HG03097 (cell line): ENCODE measurements around the gene GBP5.
"Not testable (repeated sequence)": the region's sequence is repeated elsewhere in the genome, so short reads cannot be mapped to it uniquely, and the experiment has no call there.

Experiments
- ATAC-seq: cut with Tn5 transposase; IDR thresholded peaks from one replicate; pipeline ENCODE4 v1.9.1; 2021; ENCODE audit not compliant: unreplicated experiment, low FRiP score

Gene GBP5

DNA sequence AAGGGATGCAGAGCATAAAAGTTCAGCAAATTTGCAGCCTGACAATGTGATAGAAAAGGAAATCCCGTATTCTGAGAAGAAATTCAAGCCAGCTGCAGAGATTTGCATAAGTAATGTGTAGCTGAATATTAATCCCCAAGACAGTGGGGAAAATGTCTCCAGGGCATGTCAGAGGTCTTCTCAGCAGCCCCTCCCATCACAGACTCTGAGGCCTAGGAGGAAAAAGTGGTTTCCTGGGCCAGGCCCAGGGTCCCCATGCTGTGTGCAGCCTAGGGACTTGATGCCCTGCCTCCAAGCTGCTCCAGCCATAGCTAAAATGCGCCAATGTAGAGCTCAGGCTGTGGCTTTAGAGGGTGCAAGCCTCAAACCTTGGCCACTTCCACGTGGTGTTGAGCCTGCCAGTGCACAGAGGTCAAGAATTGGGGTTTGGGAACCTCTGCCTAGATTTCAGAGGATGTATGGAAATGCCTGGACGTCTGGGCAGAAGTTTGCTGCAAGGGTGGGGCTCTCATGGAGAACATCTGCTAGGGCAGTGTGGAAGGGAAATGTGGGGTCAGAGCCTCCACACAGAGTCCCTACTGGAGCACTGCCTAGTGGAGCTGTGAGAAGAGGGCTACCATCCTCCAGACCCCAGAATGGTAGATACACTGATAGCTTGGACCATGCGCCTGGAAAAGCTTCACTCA is 11.6 kb upstream of the GBP5 start:
- not testable (repeated sequence) for ATAC-seq

DNA sequence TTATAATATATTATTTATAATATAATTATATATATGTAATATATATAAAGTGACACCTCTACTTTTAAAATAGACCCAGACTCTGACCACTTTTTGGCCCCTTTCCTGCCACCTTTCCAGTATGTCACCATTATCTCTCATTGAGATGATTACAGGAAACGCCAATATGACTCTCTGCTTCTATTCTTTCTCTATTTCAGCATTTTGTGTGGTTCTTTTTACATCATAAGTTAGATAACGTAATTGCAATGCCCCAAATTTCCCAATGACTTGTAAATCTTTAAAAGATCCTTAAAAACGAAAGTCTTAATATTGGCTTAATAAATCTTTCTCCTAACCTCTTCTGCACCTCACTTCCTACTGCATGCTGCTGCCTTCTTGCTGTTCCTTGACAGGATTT is 8.1 kb upstream of the GBP5 start:
- no peak for ATAC-seq

DNA sequence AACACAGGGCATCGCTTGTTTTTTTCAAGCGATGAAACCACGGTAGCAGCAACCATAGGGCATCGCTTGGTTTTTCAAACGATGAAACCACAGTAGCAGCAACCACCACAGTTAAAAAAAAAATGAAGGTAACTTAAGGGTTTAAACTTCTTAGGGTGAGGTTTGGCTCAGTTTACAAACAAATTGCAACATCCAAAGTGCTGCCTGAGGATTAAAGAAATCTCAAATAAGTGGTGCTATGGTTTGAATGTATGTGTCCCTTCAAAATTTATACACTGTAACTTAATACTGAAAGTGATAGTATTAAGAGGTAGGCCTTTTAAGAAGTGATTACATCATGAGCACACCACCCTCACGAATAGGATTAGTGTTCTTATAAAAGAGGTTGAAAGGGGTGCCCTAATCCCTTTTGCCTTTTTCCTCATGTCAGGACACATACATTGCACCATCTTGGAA is 6.4 kb upstream of the GBP5 start:
- ATAC-seq = no peak

DNA sequence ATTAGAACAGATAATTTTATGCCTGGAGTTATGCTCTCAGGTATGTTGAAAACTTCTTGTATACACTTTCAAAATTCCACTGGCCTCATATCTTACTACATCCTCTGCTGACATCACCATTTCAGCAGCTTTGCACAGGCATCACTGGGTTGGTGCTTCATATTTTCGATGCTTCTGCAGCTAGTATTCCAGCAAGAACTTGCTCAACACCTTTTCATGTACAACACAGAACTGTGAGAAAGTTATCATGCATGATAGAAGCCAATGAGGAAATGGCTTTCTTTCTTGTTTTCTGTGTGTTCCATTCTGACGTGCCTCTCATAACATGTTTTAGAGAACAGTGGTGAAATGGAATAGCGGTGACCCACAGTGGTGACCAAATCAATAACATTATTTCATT is 5.1 kb upstream of the GBP5 start:
- no peak for ATAC-seq

DNA sequence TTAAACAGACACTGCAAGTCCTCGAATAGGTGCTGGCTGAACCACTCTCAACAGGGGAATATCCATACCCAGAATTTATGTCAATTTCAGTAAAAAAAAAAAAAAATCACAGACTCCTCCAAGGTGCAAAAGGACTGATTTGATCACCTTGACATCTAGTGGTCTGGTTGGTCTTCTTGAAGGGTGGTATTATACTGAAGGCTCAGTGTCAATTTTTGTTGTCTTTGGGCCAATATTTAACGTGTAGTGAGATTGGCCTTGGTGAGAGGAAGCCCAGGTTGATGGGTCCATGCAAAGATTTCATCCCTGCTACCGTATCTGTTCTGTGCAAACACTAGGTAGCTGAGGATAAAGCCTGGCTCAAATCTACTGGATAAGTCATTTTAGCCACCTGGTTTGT is 4.0 kb upstream of the GBP5 start:
- no peak for ATAC-seq

DNA sequence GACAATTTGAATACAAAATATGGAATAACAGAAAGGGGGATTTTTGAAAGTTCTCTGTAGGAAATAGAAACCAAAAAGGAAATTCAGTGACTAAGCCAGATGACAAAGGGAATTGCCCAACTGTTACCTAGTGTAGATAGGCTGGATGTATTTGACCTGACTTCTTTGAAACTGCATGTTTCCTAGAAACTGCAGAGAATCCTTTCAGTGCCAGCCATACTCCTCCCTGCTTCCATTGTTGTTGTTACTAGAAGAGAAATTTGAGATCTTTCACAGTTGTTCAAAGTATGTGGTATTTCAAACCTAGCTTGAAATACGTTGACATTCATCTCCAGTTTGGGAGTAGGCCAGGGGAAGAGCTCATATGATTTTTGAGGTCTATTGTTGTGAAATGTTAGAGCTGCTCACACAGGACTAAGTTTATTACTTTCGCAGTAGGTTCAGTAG is 1.8 kb upstream of the GBP5 start:
- ATAC-seq = no peak

DNA sequence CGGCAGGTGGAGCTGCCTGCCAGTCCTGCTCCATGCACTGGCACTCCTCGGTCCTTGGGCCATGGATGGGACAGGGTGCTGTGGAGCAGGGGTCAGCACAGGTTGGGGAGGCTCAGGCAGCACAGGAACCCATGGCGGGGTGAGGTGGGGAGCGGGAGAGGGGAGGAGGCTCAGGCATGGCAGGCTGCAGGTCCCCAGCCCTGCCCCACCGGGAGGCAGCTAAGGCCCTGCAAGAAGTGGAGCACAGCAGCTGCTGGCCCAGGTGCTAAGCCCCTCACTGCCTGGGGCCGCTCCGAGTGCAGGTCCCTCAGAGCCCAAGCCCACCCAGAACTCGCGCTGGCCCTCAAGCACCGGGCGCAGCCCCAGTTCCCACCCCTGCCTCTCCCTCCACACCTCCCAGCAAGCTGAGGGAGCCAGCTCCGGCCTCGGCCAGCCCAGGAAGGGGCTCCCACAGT is 691 bp upstream of the GBP5 start:
- ATAC-seq = no peak

DNA sequence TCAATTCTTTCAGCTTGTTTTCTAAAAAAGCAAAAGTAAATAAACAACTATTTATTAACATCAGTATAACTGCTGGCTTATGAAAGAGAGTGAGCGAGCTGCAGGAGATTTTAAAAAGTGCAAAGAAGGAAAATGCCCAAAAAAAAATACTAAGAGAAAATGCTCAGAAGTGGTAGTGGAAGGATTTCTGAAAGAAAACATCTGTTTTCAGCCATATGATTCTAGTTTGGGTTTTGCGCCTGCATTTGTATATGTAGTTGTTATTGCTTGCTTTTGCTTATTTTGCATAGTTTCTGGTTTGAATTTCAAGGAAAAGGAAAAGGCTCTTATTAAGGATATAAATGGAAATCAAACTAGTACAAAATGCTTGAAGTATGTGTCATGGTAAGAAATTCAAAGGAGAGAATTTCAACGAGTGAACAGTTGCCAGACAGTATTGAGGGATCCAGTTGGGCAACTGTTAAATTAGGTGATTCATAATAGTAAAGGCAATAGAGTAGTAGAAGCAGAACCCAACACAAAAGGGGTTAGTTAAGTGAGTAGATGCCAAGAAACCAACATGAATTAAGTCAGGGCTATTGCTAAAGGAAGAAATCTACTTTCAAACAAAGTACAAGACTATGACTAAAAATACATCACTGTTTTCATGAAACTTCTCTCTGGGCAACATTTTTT is 1.2 kb downstream of the GBP5 start:
- no peak for ATAC-seq

DNA sequence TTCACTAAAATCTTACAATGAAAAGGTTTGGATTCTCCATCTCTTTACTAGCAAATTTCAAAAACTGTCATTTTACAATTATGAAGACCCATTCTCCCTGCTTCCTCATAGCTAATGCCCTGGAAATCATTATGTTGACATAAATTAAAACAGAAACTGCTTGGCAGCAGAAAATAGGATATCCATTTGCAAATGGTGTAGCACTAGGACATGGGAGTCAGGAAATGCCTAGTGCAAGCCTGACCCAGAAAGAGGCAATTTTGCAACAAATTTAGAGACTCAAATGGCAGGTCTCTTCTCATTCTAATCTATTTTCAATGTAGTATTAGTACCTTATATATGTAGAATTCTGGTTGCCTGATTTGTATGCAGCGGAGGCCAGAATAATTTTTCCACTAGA is 2.2 kb downstream of the GBP5 start:
- ATAC-seq = no peak

DNA sequence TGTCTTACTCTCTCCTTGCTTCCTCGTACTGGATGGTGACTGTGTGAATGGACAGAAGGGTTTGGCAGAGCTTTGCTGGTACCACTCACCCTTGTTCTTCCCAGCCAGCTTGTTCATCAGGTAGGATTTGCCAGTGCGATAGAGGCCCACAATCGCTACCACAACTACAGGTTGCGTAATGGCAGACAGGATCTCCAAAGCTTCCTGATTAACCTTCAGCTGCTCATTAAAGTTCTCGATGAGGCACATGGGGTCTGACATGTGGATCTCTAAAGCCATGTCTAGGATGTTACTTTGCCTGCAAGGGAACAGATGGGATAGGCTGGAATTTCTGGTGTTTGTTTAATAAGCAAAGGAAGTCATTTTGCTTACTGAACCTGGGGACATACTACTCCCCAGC is 3.4 kb downstream of the GBP5 start:
- no peak for ATAC-seq

DNA sequence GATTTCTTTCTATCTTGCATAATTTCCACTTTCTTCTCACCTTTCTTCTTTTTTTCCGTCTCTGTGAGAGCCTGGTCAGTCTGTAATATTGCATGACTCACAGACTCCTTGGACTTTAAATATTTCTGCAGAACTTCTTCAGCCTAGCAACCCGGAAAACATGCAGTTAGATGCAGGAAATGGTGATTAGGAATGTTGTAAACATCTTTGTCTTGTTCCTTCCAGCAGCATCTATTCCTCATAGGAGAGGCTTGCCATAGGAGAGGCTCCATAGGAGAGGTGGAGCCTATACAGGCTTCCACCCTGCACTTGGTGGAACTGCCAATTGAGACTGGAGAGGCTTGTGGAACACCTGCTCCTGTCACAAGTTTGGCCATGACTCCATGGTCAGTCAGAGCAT is 10.0 kb downstream of the GBP5 start:
- ATAC-seq = no peak

DNA sequence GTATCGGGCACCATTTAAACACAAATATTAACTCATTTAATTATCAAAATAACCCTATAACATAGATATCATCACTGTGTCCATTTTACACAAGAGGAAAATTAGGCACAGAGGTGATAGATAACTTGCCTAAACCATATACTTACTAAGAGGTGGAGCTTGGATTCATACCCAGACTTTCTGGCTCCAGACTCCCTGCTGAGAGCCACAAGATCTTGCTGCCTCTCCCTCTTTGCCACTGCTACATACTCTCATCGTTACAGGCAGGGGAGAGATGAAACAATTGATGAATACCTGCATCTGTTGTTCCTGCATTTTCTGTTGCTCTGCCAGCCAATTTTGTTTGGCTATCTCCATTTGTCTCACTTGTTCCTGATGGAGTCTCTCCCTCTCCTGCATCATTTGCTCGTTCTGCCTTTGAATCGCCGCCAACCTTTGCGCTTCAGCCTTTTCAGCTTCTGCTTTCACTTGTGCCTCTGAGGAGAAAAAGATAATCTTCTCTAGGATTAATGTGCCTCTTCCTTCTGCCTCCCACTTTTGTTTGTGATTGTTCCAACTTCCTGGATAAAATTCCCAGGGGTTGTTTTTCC is 10.6 kb downstream of the GBP5 start:
- no peak for ATAC-seq

DNA sequence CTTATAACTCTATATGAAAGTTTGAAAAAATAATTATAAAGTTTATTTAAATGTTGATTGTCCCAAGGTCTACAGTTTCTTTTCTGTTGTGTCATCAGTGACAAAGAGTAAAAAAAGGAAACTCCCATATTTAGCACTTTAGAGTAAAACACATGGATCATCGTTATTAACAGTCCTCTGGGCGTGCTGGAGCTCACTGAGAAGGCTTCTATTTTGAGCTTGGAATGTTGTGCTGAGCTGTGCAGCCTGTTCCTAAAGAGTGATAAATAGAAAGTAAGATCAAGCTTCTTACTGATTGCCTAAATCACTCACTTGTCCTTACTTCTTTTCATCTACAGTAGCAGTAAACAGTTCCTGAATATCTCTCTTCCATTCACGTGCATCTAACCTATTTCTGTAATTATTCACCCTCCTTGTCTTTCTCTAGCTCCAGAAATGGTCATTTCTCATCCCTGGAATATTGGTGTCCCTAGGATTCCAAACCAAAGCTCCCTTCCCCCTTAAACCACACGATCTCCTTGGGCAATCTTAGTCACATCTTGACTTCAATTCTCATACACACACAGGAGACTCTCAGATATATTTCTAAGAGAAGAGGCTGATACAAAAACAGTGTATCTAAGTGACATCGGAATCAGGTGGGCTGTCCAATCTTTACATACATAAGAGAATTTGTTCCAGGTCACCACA is 11.9 kb downstream of the GBP5 start:
- ATAC-seq = no peak

DNA sequence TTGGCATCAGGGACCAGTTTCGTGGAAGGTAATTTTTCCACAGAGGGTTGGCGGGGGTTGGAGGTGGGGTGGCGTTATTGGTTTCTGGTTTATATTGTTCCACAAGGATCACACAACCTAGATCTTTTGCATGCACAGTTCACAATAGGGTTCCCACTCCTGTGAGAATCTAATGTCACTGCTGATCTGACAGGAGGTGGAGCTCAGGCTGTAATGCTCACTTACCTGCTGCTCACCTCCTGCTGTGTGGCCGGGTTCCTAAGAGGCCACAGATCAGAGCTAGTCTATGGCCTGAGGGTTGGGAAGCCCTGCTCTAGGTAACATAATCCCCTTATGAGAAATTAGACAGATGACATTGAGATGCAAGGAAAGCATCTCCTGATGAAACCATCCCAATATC is 12.6 kb downstream of the GBP5 start:
- ATAC-seq = no peak

DNA sequence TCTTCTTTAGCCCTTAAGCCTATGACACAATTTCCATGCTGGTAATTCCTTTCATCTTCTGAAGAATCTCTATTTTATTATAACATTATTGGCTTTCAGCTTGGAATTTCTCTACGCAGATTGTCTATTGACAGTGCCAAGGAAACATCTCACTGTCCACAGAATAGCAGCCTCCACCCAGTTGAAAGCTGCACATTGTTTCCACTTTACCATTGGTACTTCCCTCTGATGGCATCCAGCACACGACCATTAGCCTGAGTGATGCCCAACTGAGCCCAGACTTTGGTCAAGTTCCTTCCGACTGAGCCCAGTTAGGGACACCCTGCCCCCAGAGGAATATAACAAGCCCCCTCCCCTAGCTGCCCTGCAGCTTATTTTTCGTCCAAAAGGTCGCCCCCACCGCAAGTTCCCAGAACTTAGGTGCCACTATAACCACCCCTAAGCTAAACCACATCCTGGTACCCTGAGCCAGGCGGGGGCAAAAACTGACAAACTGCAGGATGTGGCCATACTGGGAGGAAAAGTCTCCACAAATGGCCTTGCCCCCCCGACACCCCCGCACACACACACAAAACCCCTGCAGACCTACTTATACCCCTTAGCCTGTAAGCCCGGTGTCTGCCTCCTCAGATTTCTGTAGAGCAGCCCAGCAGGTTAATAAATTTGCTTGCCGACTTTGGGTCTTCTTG is 13.2 kb downstream of the GBP5 start:
- ATAC-seq = no peak

DNA sequence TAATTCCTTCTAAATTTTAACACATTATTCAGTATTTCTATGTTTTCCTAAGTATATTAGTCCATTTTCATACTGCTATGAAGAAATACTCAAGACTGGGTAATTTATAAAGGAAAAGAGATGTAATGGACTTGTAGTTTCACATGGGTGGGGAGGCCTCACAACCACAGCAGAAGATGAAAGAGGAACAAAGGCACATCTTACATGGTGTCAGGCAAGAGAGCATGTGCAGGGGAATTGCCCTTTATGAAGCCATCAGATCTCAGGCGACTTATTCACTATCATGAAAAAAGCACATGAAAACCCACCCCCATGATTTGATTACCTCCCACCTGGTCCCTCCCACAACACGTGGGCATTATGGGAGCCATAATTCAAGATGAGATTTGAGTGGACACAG is 15.6 kb downstream of the GBP5 start:
- no peak for ATAC-seq

DNA sequence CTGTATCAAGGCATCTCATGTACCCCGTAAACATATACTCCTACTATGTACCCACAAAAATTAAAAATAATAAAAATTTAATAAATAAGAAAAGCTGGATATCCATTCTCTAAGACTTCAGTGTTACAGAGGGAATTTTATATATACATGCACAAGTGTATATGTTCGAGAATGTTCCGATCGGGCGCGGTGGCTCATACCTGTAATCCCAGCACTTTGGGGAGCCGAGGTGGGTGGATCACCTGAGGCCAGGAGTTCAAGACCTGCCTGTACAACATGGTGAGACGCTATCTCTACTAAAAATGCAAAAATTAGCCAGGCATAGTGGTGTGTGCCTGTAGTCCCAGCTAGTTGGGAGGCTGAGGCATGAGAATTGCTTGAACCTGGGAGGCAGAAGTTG is 17.1 kb downstream of the GBP5 start:
- ATAC-seq = not testable (repeated sequence)

DNA sequence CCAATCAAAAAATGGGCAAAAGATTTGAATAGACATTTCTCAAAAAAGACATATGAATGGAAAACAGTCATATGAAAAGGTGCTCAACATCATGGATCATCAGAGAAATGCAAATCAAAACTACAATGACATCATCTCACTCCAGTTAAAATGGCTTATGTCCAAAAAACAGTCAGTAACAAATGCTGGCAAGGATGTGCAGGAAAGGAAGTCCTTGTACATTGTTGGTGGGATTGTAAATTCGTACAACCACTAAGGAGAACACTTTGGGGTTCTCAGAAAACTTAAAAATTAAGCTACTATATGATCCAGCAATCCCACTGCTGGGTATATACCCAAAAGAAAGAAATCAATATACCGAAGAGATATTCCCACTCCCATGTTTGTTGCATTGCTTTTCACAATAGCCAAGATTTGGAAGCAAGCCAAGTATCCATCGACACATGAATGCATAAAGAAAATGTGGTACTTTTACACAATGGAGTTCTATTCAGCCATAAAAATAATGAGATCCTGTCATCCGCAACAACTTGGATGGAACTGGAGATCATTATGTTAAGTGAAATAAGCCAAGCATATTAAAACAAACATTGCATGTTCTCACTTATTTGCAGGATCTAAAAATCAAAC is 17.9 kb downstream of the GBP5 start:
- ATAC-seq = no peak

DNA sequence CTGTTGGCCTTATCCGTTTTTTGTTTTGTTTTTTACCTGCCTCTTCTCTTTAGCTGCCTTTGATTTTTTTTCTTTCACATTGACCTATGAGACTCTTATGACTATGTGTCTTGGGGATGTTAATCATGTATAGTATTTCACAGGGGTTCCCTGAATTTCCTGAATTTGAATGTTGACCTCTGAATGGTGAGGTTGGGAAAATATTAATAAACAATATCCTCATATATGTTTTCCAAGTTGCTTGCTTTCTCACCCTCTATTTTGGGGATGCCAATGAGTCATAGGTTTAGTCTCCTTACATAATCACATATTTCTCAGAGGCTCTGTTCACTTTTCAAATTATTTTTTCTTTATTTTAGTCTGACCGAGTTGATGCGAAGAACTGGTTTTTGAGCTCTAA is 29.6 kb downstream of the GBP5 start:
- ATAC-seq = no peak
